ENCODE measurements around the gene SUB1. TPM values are rescaled to one million over a fixed set of nuclear protein-coding genes. Genes with fewer than 3 reads are reported as not detected.

The SUB1 gene
- total RNA-seq, 4 donors from 2014 or later, result 59.6 to 280 (median 134) TPM

- 29 to 51% methylated on average over 4 to 8 of the region's 8 CpGs for WGBS, 2 donors
Measured at GRCh38 chr5:32585122-32585445, 273 bp upstream of the SUB1 start.

GRCh38 chr5:32586276-32586599 is 881 bp downstream of the SUB1 start:
- H3K27ac ChIP-seq, result peak overlapping the region; percentile 98 to 100 (median 100)
- TF ChIP-seq CTCF (IDR thresholded peaks at IDR 0.05) (no peak), POLR2A (IDR thresholded peaks at IDR 0.05) (no peak)
- H3K36me3 ChIP-seq, result peaks cover 0 to 21% (median 0%) of the 10 kb centered on the region in 3 donors
- DNase-seq, result no peak
- intact Hi-C loops (cut with DNase I), result loop anchor here (10.0 kb wide), 1 partner anchor 351 kb away; no protein-coding TSS in a partner anchor
- WGBS, 2 donors, result 0 to 1% methylated on average over 6 of the region's 6 CpGs
- H3K9me3 ChIP-seq, result no peaks in the 10 kb centered on the region
- H3K4me1 ChIP-seq, result peaks cover 8 to 63% (median 21%) of the 10 kb centered on the region in 3 donors
- peak overlapping the region; percentile 82 to 100 (median 97) for H3K4me3 ChIP-seq
- no peaks in the 10 kb centered on the region for H3K27me3 ChIP-seq

More at GRCh38 chr5:32585122-32585445, 273 bp upstream of the SUB1 start:
- Histone ChIP-seq H3K9me3 (no peaks in the 10 kb centered on the region), H3K4me1 (peaks cover 8 to 63% (median 21%) of the 10 kb centered on the region in 3 donors), H3K27ac (peak overlapping the region; percentile 98 to 100 (median 100)), H3K4me3 (peak overlapping the region; percentile 82 to 100 (median 97)), H3K36me3 (peaks cover 0 to 15% (median 0%) of the 10 kb centered on the region in 3 donors), H3K27me3 (no peaks in the 10 kb centered on the region)
- intact Hi-C loops (cut with DNase I), result loop anchor here (10.0 kb wide), 1 partner anchor 350 kb away; no protein-coding TSS in a partner anchor
- DNase-seq, result no peak
- no peak for TF ChIP-seq CTCF (IDR thresholded peaks at IDR 0.05)
- TF ChIP-seq POLR2A (IDR thresholded peaks at IDR 0.05), result no peak

- peaks cover 0 to 30% (median 7%) of the 10 kb centered on the region in 3 donors for H3K36me3 ChIP-seq
- H3K27me3 ChIP-seq, result no peaks in the 10 kb centered on the region
- H3K9me3 ChIP-seq, result no peaks in the 10 kb centered on the region
- peaks cover 8 to 67% (median 21%) of the 10 kb centered on the region in 3 donors for H3K4me1 ChIP-seq
- TF ChIP-seq POLR2A (IDR thresholded peaks at IDR 0.05), result no peak
- TF ChIP-seq CTCF (IDR thresholded peaks at IDR 0.05), result no peak
- H3K4me3 ChIP-seq, result peak overlapping the region in 3 of 4 donors; percentile 82 to 100 (median 98)
- DNase-seq, result no peak
- H3K27ac ChIP-seq, result no peak overlapping the region
- 45 to 60% methylated on average over 6 of the region's 6 CpGs for WGBS, 2 donors
- intact Hi-C loops (cut with DNase I), result loop anchor here (10.0 kb wide), 1 partner anchor 352 kb away; no protein-coding TSS in a partner anchor
Measured at GRCh38 chr5:32587067-32587551, 1.8 kb downstream of the SUB1 start.

DNA sequence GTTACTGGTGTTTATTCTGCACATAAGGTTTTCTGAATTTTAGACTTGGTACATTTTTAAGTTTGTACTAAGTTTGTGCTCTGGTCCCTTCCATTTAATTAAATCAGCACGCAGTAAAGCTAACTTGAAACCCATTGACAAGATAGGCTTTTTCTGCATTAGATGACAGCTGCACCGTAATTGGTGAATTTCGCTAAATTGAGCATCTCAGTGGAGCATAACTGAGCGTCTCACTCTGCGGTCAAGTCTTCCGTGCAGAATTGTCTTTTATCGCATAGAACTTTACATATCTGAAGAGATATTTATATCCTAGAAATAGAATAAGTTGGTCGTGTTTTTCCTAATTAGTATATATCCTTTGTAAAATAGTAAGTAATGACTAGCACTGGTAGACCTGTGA is 4.1 kb downstream of the SUB1 start:
- H3K9me3 ChIP-seq, result no peaks in the 10 kb centered on the region
- H3K36me3 ChIP-seq, result peaks cover 0 to 53% (median 17%) of the 10 kb centered on the region in 3 donors
- TF ChIP-seq CTCF (IDR thresholded peaks at IDR 0.05) (no peak), POLR2A (IDR thresholded peaks at IDR 0.05) (no peak)
- DNase-seq, result no peak
- no peak overlapping the region for H3K27ac ChIP-seq
- H3K27me3 ChIP-seq, result no peaks in the 10 kb centered on the region
- peaks cover 8 to 44% (median 8%) of the 10 kb centered on the region in 3 donors for H3K4me1 ChIP-seq
- intact Hi-C loops (cut with DNase I), result loop anchor here (10.0 kb wide), 1 partner anchor 355 kb away; no protein-coding TSS in a partner anchor
- no peak overlapping the region for H3K4me3 ChIP-seq
- WGBS, 2 donors, result 77 to 89% methylated on average over 8 of the region's 8 CpGs

- Histone ChIP-seq H3K4me3 (no peak overlapping the region), H3K4me1 (peaks cover 8 to 37% (median 8%) of the 10 kb centered on the region in 3 donors), H3K27ac (no peak overlapping the region), H3K9me3 (no peaks in the 10 kb centered on the region), H3K36me3 (peaks cover 0 to 61% (median 22%) of the 10 kb centered on the region in 3 donors), H3K27me3 (no peaks in the 10 kb centered on the region)
- 73% methylated on average over 12 to 14 of the region's 15 CpGs for WGBS, 2 donors
- intact Hi-C loops (cut with DNase I), result loop anchor here (5.0 to 10.0 kb wide), 2 partner anchors 103 to 355 kb away; no protein-coding TSS in a partner anchor
- TF ChIP-seq CTCF (IDR thresholded peaks at IDR 0.05) (peak; percentile 50 to 85 (median 78)), POLR2A (IDR thresholded peaks at IDR 0.05) (no peak)
- no peak for DNase-seq
Measured at GRCh38 chr5:32589942-32590869, 4.8 kb downstream of the SUB1 start.
